ENCODE measurements around the gene ALK.

The ALK gene

GRCh38 chr2:29182920-29183319, 738.5 kb downstream of the ALK start:
- Histone ChIP-seq H3K9me3 (ENCODE audit: control insufficient read depth, insufficient read depth, low read depth, low read length) (peaks cover 3% of the 10 kb centered on the region; the same call in 1 of the 2 replicates), H3K9ac (ENCODE audit: low read length) (no peak overlapping the region), H3K4me1 (ENCODE audit: control insufficient read depth, insufficient read depth, low read length) (no peaks in the 10 kb centered on the region)

GRCh38 chr2:29182334-29182733, 739.1 kb downstream of the ALK start:
- Histone ChIP-seq H3K9ac (ENCODE audit: low read length) (no peak overlapping the region), H3K9me3 (ENCODE audit: control insufficient read depth, insufficient read depth, low read depth, low read length) (peaks cover 1% of the 10 kb centered on the region; the same call in 1 of the 2 replicates), H3K36me3 (ENCODE audit: control insufficient read depth, insufficient read depth, low read length) (no peaks in the 10 kb centered on the region), H3K27me3 (ENCODE audit: control insufficient read depth, insufficient read depth, low read length) (0 out of 2 replicates have a peak, but pooled peaks cover 2% of the 10 kb centered on the region), H3K4me1 (ENCODE audit: control insufficient read depth, insufficient read depth, low read length) (no peaks in the 10 kb centered on the region), H3K4me3 (ENCODE audit: low read depth, low read length) (no peak overlapping the region), H3K27ac (ENCODE audit: low read depth, low read length) (no peak overlapping the region)

More at GRCh38 chr2:29182920-29183319, 738.5 kb downstream of the ALK start:
- Histone ChIP-seq H3K27me3 (ENCODE audit: control insufficient read depth, insufficient read depth, low read length) (no peaks in the 10 kb centered on the region), H3K27ac (ENCODE audit: low read depth, low read length) (no peak overlapping the region), H3K4me3 (ENCODE audit: low read depth, low read length) (no peak overlapping the region), H3K36me3 (ENCODE audit: control insufficient read depth, insufficient read depth, low read length) (no peaks in the 10 kb centered on the region)

GRCh38 chr2:29175338-29175737, 746.0 kb downstream of the ALK start:
- Histone ChIP-seq H3K4me1 (ENCODE audit: control insufficient read depth, insufficient read depth, low read length) (no peaks in the 10 kb centered on the region), H3K9me3 (ENCODE audit: control insufficient read depth, insufficient read depth, low read depth, low read length) (no peaks in the 10 kb centered on the region), H3K27me3 (ENCODE audit: control insufficient read depth, insufficient read depth, low read length) (peaks cover 28% of the 10 kb centered on the region), H3K9ac (ENCODE audit: low read length) (no peak overlapping the region), H3K4me3 (ENCODE audit: low read depth, low read length) (no peak overlapping the region), H3K36me3 (ENCODE audit: control insufficient read depth, insufficient read depth, low read length) (no peaks in the 10 kb centered on the region), H3K27ac (ENCODE audit: low read depth, low read length) (no peak overlapping the region)

- H3K9ac ChIP-seq (ENCODE audit: low read length), result no peak overlapping the region
- no peak overlapping the region for H3K27ac ChIP-seq (ENCODE audit: low read depth, low read length)
- H3K36me3 ChIP-seq (ENCODE audit: control insufficient read depth, insufficient read depth, low read length), result no peaks in the 10 kb centered on the region
- no peaks in the 10 kb centered on the region for H3K9me3 ChIP-seq (ENCODE audit: control insufficient read depth, insufficient read depth, low read depth, low read length)
- H3K4me1 ChIP-seq (ENCODE audit: control insufficient read depth, insufficient read depth, low read length), result no peaks in the 10 kb centered on the region
- H3K27me3 ChIP-seq (ENCODE audit: control insufficient read depth, insufficient read depth, low read length), result peaks cover 28% of the 10 kb centered on the region
- no peak overlapping the region for H3K4me3 ChIP-seq (ENCODE audit: low read depth, low read length)
Observed at GRCh38 chr2:29174937-29175336, 746.4 kb downstream of the ALK start.

GRCh38 chr2:29166242-29167039, 754.9 kb downstream of the ALK start:
- no peak overlapping the region for H3K27ac ChIP-seq (ENCODE audit: low read depth, low read length)
- no peak overlapping the region for H3K9ac ChIP-seq (ENCODE audit: low read length)
- H3K36me3 ChIP-seq (ENCODE audit: control insufficient read depth, insufficient read depth, low read length), result no peaks in the 10 kb centered on the region
- no peaks in the 10 kb centered on the region for H3K9me3 ChIP-seq (ENCODE audit: control insufficient read depth, insufficient read depth, low read depth, low read length)
- H3K4me1 ChIP-seq (ENCODE audit: control insufficient read depth, insufficient read depth, low read length), result peaks cover 14% of the 10 kb centered on the region
- H3K4me3 ChIP-seq (ENCODE audit: low read depth, low read length), result no peak overlapping the region
- no peaks in the 10 kb centered on the region for H3K27me3 ChIP-seq (ENCODE audit: control insufficient read depth, insufficient read depth, low read length)

- Histone ChIP-seq H3K36me3 (ENCODE audit: control insufficient read depth, insufficient read depth, low read length) (no peaks in the 10 kb centered on the region), H3K9ac (ENCODE audit: low read length) (no peak overlapping the region), H3K27me3 (ENCODE audit: control insufficient read depth, insufficient read depth, low read length) (no peaks in the 10 kb centered on the region), H3K4me3 (ENCODE audit: low read depth, low read length) (no peak overlapping the region), H3K27ac (ENCODE audit: low read depth, low read length) (no peak overlapping the region), H3K4me1 (ENCODE audit: control insufficient read depth, insufficient read depth, low read length) (peaks cover 14% of the 10 kb centered on the region), H3K9me3 (ENCODE audit: control insufficient read depth, insufficient read depth, low read depth, low read length) (no peaks in the 10 kb centered on the region)
Observed at GRCh38 chr2:29165362-29166241, 755.8 kb downstream of the ALK start.

GRCh38 chr2:29164091-29164846, 757.1 kb downstream of the ALK start:
- Histone ChIP-seq H3K9ac (ENCODE audit: low read length) (no peak overlapping the region), H3K27ac (ENCODE audit: low read depth, low read length) (no peak overlapping the region), H3K27me3 (ENCODE audit: control insufficient read depth, insufficient read depth, low read length) (no peaks in the 10 kb centered on the region), H3K36me3 (ENCODE audit: control insufficient read depth, insufficient read depth, low read length) (no peaks in the 10 kb centered on the region), H3K4me1 (ENCODE audit: control insufficient read depth, insufficient read depth, low read length) (peaks cover 19% of the 10 kb centered on the region), H3K9me3 (ENCODE audit: control insufficient read depth, insufficient read depth, low read depth, low read length) (no peaks in the 10 kb centered on the region), H3K4me3 (ENCODE audit: low read depth, low read length) (no peak overlapping the region)

- Histone ChIP-seq H3K27me3 (ENCODE audit: control insufficient read depth, insufficient read depth, low read length) (no peaks in the 10 kb centered on the region), H3K4me1 (ENCODE audit: control insufficient read depth, insufficient read depth, low read length) (peaks cover 19% of the 10 kb centered on the region), H3K36me3 (ENCODE audit: control insufficient read depth, insufficient read depth, low read length) (no peaks in the 10 kb centered on the region), H3K9ac (ENCODE audit: low read length) (no peak overlapping the region), H3K9me3 (ENCODE audit: control insufficient read depth, insufficient read depth, low read depth, low read length) (no peaks in the 10 kb centered on the region), H3K27ac (ENCODE audit: low read depth, low read length) (no peak overlapping the region), H3K4me3 (ENCODE audit: low read depth, low read length) (no peak overlapping the region)
Observed at GRCh38 chr2:29162204-29162928, 759.0 kb downstream of the ALK start.

GRCh38 chr2:29160184-29160583, 761.2 kb downstream of the ALK start:
- Histone ChIP-seq H3K9ac (ENCODE audit: low read length) (no peak overlapping the region), H3K27me3 (ENCODE audit: control insufficient read depth, insufficient read depth, low read length) (no peaks in the 10 kb centered on the region), H3K36me3 (ENCODE audit: control insufficient read depth, insufficient read depth, low read length) (no peaks in the 10 kb centered on the region), H3K4me1 (ENCODE audit: control insufficient read depth, insufficient read depth, low read length) (peaks cover 13% of the 10 kb centered on the region), H3K4me3 (ENCODE audit: low read depth, low read length) (no peak overlapping the region), H3K9me3 (ENCODE audit: control insufficient read depth, insufficient read depth, low read depth, low read length) (no peaks in the 10 kb centered on the region), H3K27ac (ENCODE audit: low read depth, low read length) (no peak overlapping the region)

- H3K9me3 ChIP-seq (ENCODE audit: control insufficient read depth, insufficient read depth, low read depth, low read length), result no peaks in the 10 kb centered on the region
- H3K36me3 ChIP-seq (ENCODE audit: control insufficient read depth, insufficient read depth, low read length), result no peaks in the 10 kb centered on the region
- no peak overlapping the region for H3K27ac ChIP-seq (ENCODE audit: low read depth, low read length)
- no peak overlapping the region for H3K9ac ChIP-seq (ENCODE audit: low read length)
- H3K4me3 ChIP-seq (ENCODE audit: low read depth, low read length), result no peak overlapping the region
- no peaks in the 10 kb centered on the region for H3K27me3 ChIP-seq (ENCODE audit: control insufficient read depth, insufficient read depth, low read length)
- peaks cover 8% of the 10 kb centered on the region for H3K4me1 ChIP-seq (ENCODE audit: control insufficient read depth, insufficient read depth, low read length)
Observed at GRCh38 chr2:29159125-29159524, 762.3 kb downstream of the ALK start.

Data from HUES6 (cell line).